Mesenteric fat pad (tissue), 1 donor: ENCODE measurements around the gene CCDC194. TPM values are rescaled to one million over a fixed set of nuclear protein-coding genes. Genes with fewer than 3 reads are reported as not detected.

Experiments
- DNase-seq: peaks from one replicate; pipeline ENCODE4 v3.0.0-alpha.2; 2020; ENCODE audit warnings: low spot score
- total RNA-seq: library from RNA; stranded (reverse); fragmentation: NEBNext Ultra II Directional; extraction: Animal tissue kit (Norgen Biotek cat#: 25700); gene quantifications from one replicate; pipeline ENCODE4 v1.2.1, GENCODE V29; 2021
- donor health status: DM: yes; HTN: yes; CAD: no.

The CCDC194 gene
- total RNA-seq, 1 donor from 2014 or later: 0.87 TPM

DNA sequence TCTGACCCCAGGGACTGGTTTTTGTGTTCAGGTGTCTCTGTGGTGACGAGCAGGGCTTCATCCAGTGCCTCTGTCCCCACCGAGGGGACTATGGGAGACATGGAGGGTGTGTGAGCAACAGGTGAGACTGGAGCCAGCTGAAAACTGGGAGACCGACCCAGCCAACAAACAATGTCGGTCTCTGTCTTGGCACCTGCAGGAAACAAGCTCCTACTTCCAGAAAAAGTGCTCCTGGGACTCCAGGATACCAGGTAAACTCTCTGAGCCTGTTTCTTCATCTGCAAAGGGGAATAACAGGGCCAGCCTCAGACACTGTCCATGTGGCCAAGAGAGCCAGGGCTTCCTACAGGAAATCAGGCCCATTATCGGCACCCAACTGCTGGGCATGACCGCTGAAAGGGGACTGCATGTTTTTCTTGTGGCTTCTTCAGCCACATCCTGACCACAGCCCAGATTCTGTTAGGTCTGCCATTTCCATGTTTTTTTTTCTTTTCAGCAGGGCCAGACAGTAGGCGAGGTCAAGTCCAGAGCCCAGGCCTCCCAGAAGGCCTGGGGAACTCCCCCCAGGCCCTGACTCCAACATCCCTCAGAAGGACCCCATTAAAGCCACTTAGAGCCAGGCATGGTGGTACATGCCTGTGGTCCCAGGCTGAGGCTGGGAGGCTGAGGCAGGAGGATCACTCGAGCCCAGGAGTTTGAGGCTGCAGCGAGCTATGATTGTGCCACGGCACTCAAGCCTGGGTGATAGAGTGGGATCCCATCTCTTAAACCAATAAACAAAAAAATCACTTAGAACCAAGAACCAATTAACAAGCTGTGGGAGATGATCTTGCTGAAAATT, 12.3 kb upstream of the CCDC194 start:
- no peak for DNase-seq

DNA sequence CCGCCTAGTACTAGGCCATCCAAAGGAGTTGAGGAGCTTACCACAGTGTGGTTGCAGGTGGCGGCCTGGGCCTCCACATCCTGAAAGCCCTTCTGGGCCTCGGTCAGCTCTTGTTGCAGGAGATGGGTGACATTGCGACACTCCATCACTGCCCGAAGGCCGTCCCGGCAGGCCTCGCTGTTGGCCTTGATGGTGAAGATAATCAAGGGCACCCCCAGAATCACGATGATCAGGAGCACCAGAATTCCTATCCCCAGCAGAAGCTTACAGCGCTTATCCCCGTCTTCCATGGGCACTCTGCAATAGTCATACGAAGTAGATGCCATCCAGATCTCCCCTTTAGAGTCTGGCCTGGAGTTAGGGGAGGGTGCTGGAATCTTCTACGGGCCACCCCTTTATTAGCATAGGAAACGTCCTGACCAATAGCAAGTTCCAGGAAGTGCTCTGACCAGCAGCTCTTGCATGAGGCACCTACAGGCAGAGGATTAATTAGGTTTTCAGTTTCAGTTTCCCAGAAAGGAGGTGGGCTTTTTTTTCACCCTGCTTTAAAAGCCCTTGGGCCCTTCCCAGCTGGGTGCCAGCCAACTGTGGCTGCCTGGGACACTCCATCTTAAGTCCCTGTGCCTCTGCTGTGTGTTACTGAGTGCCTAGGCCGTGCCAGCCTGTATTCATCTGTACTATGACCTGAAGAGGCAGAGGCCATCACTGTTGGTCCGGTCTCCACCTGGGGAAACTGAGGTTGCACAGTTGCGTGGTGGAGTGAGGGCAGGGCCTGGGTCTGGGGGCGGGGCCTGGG, 11.5 kb upstream of the CCDC194 start, which contains the start of gene BST2:
BST2 (minus strand) TSS at position 381 of the 796 bp plus-strand sequence; CDS start at position 326, 55 bp downstream.
- DNase-seq: no peak

GRCh38 chr19:17404621-17405249, 10.7 kb upstream of the CCDC194 start:
- no peak for DNase-seq

DNA sequence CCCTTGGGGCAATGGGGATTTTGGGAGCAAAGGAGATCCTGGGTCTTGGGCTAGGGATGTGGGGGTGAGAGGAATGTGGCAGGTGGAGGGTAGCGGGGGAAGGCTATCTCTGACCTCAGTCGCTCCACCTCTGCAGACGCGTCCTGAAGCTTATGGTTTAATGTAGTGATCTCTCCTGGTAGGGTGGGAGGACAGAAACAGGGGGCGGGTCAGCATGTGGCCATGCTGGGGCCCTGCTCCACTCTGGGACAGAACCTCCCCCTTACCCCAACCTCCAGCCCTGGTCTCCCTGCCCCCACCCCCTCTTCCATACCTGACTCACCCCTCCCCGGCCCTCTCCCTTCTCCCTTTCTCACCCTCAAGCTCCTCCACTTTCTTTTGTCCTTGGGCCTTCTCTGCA, 10.0 kb upstream of the CCDC194 start:
- no peak for DNase-seq

GRCh38 chr19:17402982-17403855, 9.2 kb upstream of the CCDC194 start:
- no peak for DNase-seq

DNA sequence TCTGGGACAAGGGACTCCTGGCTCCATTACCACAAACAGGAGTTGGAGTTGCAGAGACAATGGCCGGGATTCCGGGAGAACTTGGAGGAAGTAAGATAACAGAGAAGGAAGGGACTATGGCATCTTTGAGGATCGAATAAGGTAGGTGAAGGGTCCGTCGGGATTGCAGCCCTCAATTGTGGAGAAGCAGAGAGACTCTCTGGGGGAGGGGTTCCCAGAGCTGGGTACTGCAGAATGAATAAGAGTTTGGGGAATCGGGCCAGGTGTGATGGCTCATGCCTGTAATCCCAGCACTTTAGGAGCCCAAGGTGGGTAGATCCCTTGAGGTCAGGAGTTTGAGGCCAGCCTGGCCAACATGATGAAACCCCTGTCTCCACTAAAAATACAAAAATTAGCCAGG, 7.6 kb upstream of the CCDC194 start:
- DNase-seq: no peak

GRCh38 chr19:17398902-17399527, 5.0 kb upstream of the CCDC194 start:
- no peak for DNase-seq

DNA sequence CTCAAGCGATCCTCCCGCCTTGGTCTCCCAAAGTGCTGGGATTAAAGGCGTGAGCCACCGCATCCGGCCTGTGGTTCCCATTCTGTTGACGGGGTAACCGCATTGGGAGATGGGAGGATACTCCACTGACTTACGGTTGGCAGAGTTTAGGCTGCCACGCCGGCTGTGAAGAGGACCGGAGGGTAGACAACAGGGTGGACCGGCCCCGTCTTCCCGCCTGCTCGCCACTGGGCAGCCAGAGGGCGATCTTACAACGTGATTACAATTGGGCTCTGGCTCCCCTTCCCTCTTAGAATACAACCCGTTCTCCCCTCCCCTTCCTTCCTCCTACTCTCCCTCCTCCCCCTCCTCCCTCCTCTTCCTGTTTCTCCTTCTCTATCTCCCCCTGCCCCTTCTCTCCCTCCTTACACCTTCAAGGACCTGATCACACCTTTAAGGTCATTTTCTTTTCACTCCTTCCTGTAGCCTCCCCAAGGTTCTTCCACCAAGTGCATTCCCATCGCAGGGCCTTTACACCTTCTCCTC, 957 bp upstream of the CCDC194 start:
- no peak for DNase-seq

- DNase-seq: no peak
These were observed 994 bp downstream of the CCDC194 start for GRCh38 chr19:17393002-17393401.

DNA sequence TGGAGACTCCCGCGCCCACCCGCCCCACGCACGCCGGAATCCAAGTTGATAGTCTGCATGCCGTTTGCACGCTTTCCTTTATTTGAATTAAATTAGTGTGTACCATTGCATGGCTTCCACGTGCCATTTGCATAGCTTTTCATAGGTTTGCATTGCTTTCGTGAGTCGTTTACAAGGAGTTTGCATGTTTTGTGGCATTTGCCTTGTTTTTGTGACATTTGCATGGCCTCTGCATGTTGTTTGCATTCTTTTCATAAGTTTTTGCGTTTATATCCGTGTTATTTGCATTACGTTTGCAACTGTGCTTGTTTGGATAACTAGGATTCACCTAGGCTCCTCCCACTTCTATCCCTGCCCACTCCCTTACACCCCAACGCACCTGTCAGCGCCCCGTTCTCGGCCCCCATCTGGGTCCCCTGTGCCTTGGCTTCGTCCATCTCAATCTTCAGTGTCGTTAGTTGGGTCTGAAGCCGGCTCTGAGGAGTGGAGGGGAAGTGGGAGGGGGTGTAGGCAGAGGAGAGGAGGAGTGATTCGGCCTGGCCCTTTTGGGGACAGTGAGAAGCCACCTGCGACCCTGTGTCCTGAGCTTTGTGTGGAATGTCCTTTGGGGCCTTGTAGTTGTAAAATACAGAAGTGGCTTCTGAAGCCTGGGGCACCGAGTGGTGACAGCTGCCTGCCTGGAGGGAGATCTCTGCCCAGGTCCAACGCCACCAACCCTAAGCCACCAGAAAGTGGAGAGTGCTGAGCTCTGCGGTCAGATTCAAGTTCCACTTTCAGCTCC, 2.4 kb downstream of the CCDC194 start:
- no peak for DNase-seq

DNA sequence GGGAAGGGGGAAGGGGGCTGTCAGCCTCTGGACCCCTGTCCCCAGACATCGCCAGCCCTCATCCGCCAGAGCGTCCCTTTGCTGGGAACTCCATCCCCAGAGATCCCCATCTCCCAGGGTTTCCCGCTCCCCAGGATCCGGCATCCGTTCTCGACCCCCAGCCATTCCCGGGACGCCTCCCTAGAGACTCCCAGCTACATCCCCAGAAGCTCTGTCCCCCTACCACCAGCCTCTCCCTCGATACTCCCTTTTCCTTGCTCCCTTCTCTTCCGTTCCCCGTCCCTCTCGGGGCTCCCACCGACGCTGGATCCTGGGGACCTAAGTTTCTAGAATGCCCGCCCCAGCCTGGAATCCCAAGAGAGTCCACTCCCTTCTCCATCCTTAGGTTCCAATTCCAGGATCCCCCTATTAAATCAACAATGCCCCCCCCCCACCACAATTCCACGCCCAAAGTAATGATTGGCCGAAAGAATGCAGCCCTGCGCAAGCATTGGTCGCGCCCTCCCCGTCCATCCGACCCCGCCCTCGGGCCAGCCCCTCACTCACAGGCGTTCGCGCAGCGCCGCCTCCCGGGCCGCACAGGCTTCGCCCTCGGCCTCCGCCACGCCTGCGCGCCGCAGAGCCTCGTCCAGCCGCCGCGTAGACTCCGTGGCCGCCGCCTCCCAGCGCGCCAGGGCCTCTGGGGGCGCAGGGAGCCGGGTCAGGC, 3.2 kb downstream of the CCDC194 start:
- peak; percentile 96 for DNase-seq

GRCh38 chr19:17389957-17390664, 3.9 kb downstream of the CCDC194 start:
- no peak for DNase-seq

DNA sequence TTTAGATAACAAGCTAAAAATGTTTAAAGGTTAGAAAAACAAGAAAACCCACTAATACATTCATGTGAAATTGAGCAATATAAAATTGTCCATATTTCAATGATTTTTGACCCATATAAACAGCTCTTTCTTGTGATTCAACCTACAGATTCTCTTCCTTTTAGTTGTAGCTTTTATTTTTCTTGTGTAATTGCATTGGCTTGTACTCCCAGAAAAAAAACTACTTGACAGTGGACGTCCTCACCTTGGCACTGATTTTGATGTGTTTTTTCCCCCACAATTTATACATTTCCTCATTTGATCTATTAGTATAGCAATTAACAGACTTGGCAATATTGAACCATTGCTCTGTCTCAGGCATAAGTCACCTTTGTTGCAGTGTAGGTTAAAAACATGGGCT, 4.7 kb downstream of the CCDC194 start:
- DNase-seq: no peak

- DNase-seq: no peak
These were observed 8.0 kb downstream of the CCDC194 start for GRCh38 chr19:17385878-17386611.

DNA sequence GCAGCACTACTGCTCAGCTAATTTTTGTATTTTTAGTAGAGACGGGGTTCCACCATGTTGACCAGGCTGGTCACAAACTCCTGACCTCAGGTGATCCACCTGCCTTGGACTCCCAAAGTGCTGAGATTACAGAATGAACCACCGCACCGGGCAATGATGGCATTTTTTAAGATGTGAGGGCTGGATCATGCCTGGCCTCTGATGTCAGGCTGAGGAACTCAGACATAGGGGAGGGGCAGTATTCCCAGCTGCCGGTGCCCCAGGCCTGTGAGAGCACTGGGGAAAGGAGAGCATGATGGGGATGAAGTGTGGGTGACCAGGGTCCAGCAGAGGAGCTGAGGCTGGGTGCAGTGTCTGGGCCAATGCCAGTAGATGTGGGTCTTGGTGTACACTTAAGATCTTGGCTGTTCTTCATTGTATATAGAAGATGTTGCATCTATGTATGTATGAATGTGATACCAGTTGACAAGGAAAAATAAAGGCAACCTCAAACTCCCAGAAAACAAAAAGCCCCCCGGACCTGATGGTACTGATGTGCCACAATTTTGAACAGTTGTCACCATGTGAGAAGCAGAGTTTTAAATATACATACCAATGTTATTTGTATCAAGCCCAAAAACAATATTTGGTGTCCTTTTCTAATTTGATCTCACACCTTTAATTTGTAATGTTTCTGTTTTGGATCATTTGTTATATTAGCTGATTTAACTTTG, 13.4 kb downstream of the CCDC194 start:
- no peak for DNase-seq

GRCh38 chr19:17379221-17379631, 14.8 kb downstream of the CCDC194 start:
- DNase-seq: no peak

- no peak for DNase-seq
These were observed 15.7 kb downstream of the CCDC194 start for GRCh38 chr19:17378271-17378670.
